Naive B cell (primary cell): ENCODE measurements around the gene DNM1. TPM values are rescaled to one million over a fixed set of nuclear protein-coding genes. Genes with fewer than 3 reads are reported as not detected.
A peak's percentile ranks its signal among the peaks of the same experiment; 100 is the strongest.

Experiments
- ATAC-seq, 2 donors: fragments of 150-1000 bp; cut with Tn5 transposase; 2 replicates each; pipeline ENCODE4 v1.10.0; 2021; ENCODE audit warnings: low read depth in 2 of 2, mild to moderate bottlenecking in 2 of 2, moderate library complexity in 2 of 2
- DNase-seq: peaks from one replicate; pipeline ENCODE4 v3.0.0; 2022
- H3K27ac Mint-ChIP-seq, 6 donors: one replicate each; pipeline ENCODE4 v1.8.0; 2020 to 2022; ENCODE audit warnings: mild to moderate bottlenecking in 6 of 6, mixed read lengths in 6 of 6, moderate library complexity in 5 of 6, inconsistent platforms in 2 of 6
- H3K27me3 Mint-ChIP-seq, 3 donors: one replicate each; pipeline ENCODE4 v1.8.0; 2021 to 2022; ENCODE audit warnings: mixed read lengths in 3 of 3, mild to moderate bottlenecking in 1 of 3
- H3K36me3 Mint-ChIP-seq, 2 donors: one replicate each; pipeline ENCODE4 v1.8.0; 2020 to 2022; ENCODE audit warnings: mixed read lengths in 2 of 2, inconsistent platforms in 1 of 2, mild to moderate bottlenecking in 1 of 2
- H3K4me1 Mint-ChIP-seq, 3 donors: one replicate each; pipeline ENCODE4 v1.8.0; 2020 to 2022; ENCODE audit warnings: mixed read lengths in 3 of 3, inconsistent platforms in 1 of 3, mild to moderate bottlenecking in 1 of 3, moderate library complexity in 1 of 3
- H3K4me3 Mint-ChIP-seq, 8 donors: one replicate each; pipeline ENCODE4 v1.8.0; 2020 to 2022; ENCODE audit warnings: mild to moderate bottlenecking in 8 of 8, mixed read lengths in 8 of 8, moderate library complexity in 8 of 8, inconsistent platforms in 2 of 8
- H3K9me3 Mint-ChIP-seq, 7 donors: one replicate each; pipeline ENCODE4 v1.8.0; 2020 to 2022; ENCODE audit warnings: mixed read lengths in 7 of 7, mild to moderate bottlenecking in 5 of 7, inconsistent platforms in 2 of 7, moderate library complexity in 1 of 7
- polyA plus RNA-seq, 6 donors: library from polyadenylated mRNA; unstranded; fragments of 300-500 nt; fragmentation: Illumina TruSeq; gene quantifications; one replicate each; pipeline ENCODE4 v1.2.3, GENCODE V29; 2021; ENCODE audit warnings: low read depth in 6 of 6

DNM1 gene
- polyA plus RNA-seq, 6 donors from 2014 or later = 0.15 to 0.49 (median 0.20) TPM; not detected in 2

DNA sequence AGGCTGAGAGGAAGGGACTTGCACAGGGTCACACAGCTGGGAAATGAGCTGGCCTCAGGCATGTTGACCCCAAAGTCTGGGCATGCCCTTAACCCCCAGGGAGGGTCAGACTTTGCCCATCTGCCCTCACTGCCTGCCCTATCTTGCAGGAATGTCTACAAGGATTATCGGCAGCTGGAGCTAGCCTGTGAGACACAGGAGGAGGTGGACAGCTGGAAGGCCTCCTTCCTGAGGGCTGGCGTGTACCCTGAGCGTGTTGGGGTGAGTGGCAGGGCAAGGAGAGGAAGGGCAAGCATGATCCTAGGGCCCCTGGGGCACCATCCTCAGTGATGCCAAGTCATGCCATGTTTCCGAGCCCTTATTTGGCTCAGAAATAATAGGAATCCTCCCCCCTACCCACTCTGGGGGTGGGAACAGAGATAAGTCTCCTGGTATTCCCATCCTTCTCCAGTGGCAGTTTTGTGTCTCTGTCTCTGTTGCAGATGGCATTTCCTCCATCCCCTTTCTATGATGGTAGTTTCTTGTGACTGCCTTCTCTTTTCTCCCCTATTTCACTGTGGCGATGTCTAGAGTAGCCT lies 44.1 kb downstream of the DNM1 start:
- Mint-ChIP-seq H3K36me3 (no peaks in the 10 kb centered on the region), H3K4me3 (peak overlapping the region in 3 of 8 donors; percentile 1 to 35 (median 34)), H3K4me1 (peaks cover 24 to 42% (median 31%) of the 10 kb centered on the region in 3 donors), H3K9me3 (no peaks in the 10 kb centered on the region), H3K27ac (peak overlapping the region in 2 of 6 donors; percentile 31 to 68), H3K27me3 (peaks cover 11 to 31% (median 19%) of the 10 kb centered on the region in 3 donors)
- no peak for DNase-seq
- no peak for ATAC-seq

DNA sequence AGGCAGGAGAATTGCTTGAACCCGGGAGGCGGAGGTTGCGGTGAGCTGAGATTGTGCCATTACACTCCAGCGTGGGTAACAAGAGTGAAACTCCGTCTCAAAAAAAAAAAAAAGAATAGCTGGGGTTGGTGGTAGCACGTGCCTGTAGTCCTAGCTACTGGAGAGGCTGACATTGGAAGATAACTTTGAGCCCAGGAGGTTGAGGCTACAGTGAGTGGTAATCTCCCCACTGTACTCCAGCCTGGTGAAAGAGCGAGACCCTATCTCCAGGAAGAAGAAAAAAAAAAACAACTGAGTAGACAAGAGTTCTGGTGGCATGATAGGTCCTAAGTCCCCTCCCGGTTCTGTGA lies 46.4 kb downstream of the DNM1 start:
- DNase-seq (no peak), ATAC-seq (no peak)
- H3K4me3 Mint-ChIP-seq = peak overlapping the region; percentile 82 to 94 (median 88)
- peaks cover 23 to 33% (median 24%) of the 10 kb centered on the region in 3 donors for H3K4me1 Mint-ChIP-seq
- H3K27ac Mint-ChIP-seq = peak overlapping the region in 5 of 6 donors; percentile 42 to 97 (median 94)
- H3K27me3 Mint-ChIP-seq = peaks cover 5 to 17% (median 8%) of the 10 kb centered on the region in 3 donors
- H3K36me3 Mint-ChIP-seq = no peaks in the 10 kb centered on the region
- no peaks in the 10 kb centered on the region for H3K9me3 Mint-ChIP-seq

DNA sequence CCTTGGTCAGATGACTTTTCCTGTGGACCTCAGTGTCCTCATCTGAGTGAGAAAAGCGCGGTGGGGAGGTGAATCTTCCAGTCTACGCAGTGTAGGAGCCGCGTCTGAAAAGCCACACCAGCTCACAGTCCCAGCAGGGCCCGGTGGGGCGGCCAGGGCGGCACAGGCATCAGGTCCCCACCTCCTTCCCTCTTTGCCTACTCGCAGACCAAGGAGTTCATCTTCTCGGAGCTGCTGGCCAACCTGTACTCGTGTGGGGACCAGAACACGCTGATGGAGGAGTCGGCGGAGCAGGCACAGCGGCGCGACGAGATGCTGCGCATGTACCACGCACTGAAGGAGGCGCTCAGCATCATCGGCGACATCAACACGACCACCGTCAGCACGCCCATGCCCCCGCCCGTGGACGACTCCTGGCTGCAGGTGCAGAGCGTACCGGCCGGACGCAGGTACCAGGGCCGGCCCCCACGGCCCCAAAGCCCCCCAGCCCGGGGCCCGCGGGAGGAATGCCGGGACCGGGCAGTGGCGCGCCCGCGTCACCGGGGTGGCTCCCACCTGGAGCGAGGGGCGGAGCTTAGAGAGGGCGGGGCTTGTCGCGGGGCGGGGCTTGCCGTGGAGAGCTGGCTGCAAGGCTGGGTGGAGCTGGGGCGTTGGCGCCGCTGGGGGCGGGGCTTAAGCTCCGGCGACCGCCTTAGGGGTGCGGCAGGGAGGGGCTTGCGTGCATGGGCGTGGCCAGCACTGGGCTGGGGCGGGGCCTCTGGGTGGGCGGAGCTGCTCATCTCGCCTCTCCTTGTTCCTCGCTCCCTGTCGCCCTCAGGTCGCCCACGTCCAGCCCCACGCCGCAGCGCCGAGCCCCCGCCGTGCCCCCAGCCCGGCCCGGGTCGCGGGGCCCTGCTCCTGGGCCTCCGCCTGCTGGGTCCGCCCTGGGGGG lies 47.0 kb downstream of the DNM1 start:
- peak overlapping the region; percentile 88 to 97 (median 96) for H3K27ac Mint-ChIP-seq
- ATAC-seq = peak; percentile 83 to 85
- peaks cover 20 to 30% (median 24%) of the 10 kb centered on the region in 3 donors for H3K4me1 Mint-ChIP-seq
- peak; percentile 95 for DNase-seq
- no peaks in the 10 kb centered on the region for H3K36me3 Mint-ChIP-seq
- H3K27me3 Mint-ChIP-seq = peaks cover 5 to 22% (median 8%) of the 10 kb centered on the region in 3 donors
- H3K9me3 Mint-ChIP-seq = no peaks in the 10 kb centered on the region
- peak overlapping the region; percentile 82 to 94 (median 88) for H3K4me3 Mint-ChIP-seq

DNA sequence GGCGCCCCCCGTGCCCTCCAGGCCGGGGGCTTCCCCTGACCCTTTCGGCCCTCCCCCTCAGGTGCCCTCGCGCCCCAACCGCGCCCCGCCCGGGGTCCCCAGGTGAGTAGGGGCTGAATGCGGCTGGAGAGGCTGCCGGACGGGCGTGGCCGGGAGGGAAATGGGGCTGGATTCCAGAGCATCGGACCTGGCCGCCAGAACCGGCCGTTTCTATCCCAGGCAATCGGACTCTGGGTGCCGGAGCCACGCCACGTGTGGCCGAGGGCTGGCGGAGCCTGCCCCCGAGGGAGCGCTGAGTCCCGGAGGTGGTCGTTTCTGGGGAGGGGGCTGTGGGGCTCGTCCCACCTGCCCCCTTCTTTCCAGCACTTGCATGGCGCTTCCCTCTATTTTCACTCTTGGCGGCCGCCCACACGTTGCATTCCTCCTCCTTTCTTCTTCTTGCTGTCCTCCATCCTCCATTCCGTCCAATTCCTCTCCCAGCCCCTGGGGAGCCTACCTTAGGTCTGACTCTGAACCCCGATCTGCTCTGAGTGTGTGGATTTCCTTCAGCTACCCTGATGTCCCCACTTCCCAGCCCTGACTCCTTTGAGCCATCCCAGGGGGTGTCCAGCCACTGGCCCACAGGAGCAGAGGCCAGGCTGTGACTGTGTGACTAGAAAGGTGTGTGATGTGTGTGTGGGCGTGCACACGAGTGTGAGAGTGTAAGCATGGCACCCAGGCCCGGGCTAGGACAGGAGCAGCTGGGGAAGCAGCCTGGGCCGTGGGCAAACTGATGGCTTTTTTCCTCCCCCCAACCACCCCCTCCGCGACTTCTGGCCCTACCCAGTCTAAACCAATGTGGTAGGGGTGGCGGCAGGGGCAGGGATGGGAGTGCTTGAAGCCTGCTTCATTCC lies 47.9 kb downstream of the DNM1 start:
- H3K9me3 Mint-ChIP-seq = no peaks in the 10 kb centered on the region
- peaks cover 0 to 20% (median 8%) of the 10 kb centered on the region in 3 donors for H3K27me3 Mint-ChIP-seq
- DNase-seq = no peak
- H3K27ac Mint-ChIP-seq = peak overlapping the region in 3 of 6 donors; percentile 57 to 85 (median 69)
- H3K4me3 Mint-ChIP-seq = peak overlapping the region; percentile 44 to 91 (median 84)
- H3K4me1 Mint-ChIP-seq = peaks cover 15 to 25% (median 19%) of the 10 kb centered on the region in 3 donors
- ATAC-seq = peak in 1 of 2 donors; percentile 1
- no peaks in the 10 kb centered on the region for H3K36me3 Mint-ChIP-seq

- Mint-ChIP-seq H3K4me3 (peak overlapping the region; percentile 34 to 91 (median 84)), H3K9me3 (no peaks in the 10 kb centered on the region), H3K4me1 (peaks cover 15 to 25% (median 19%) of the 10 kb centered on the region in 3 donors), H3K27ac (peak overlapping the region in 2 of 6 donors; percentile 69 to 78), H3K36me3 (no peaks in the 10 kb centered on the region), H3K27me3 (peaks cover 0 to 20% (median 8%) of the 10 kb centered on the region in 3 donors)
- ATAC-seq (no peak), DNase-seq (no peak)
Observed at GRCh38 chr9:128251732-128252100, 48.5 kb downstream of the DNM1 start.

DNA sequence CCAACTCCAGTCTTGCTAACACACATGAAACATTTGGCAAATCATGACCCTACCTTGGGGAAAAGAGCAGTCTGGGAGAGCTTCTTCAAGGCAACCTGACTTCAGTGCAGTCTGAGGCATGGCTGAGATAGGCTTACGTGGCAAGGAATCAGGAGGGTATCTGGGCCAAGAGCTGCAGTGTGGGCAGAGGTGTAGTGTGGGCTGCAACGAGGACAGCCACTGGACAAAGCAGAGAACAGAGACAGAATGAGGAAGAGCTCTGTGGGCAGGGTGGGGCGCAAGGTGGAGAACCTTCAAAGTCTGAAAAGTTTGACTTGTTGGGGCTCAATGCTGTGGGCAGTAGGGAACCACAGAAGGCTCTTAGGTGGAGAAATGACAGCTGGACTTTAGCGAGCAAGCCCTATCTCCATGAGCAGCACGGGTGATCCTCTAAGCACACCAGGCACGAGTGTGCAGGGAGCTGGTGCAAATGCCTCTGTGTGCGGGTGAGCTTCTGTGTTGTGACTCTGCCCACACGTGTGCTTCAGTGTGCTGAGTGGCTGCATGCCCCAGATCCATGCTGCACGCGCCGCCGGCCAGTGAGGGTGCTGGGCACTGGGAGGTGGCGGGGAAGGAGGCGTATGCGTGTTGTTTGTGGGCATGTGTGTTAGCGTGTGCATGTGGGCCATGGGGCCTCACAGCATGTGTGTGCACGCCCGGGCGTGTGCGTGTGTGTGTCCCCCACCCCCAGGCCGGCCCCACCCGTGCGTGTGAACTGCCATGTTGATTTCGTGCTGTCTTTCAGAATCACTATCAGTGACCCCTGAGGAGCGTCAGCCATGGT lies 49.3 kb downstream of the DNM1 start:
- peak overlapping the region in 6 of 8 donors; percentile 35 to 90 (median 64) for H3K4me3 Mint-ChIP-seq
- DNase-seq (no peak), ATAC-seq (no peak)
- H3K36me3 Mint-ChIP-seq = peaks cover 2 to 4% of the 10 kb centered on the region in 2 donors
- H3K27me3 Mint-ChIP-seq = peaks cover 0 to 20% (median 8%) of the 10 kb centered on the region in 3 donors
- H3K27ac Mint-ChIP-seq = peak overlapping the region in 1 of 6 donors; percentile 94
- H3K9me3 Mint-ChIP-seq = no peaks in the 10 kb centered on the region
- peaks cover 17 to 25% (median 19%) of the 10 kb centered on the region in 3 donors for H3K4me1 Mint-ChIP-seq

DNA sequence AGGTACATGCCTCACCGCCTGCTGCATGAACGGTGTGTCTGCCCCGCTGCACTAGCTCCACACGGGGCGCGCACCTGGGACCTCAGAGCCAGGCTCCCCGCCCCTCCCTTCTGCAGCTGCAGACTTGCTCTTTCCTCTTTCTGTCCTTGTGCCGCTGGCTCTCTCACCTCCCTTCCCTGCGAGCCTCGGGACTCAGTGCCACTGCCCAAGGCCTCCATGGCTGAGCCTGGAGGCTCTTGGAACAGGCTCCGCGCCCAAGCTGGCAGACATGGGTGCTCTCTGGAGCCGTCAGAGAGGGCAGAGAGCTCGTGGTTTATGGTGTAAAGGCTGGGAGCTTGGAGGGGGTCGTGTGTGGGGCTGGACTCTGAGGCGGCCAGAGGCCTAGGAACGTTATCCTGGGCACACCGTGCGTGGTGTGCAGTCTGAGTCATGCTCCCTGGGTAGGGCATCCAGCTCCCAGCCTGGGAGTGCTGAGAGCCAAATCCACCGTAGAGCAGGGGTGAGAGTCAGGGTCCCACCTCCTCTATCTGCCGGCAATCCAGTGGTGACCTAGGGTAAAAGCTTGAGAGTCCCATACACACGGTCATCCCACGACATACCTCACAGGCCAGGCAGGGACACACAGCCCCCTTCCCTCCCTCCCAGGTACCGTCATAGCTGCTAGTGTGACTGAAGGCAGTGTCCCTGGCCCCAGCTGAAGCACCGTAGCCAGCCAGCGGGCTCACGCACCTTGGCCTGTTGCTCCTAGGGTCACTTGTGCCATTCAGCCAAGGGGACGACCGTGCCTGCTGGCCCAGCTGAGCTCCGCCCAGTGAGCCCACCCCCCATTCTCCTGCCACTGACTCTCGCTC lies 50.2 kb downstream of the DNM1 start:
- no peak overlapping the region for H3K27ac Mint-ChIP-seq
- no peak for DNase-seq

DNA sequence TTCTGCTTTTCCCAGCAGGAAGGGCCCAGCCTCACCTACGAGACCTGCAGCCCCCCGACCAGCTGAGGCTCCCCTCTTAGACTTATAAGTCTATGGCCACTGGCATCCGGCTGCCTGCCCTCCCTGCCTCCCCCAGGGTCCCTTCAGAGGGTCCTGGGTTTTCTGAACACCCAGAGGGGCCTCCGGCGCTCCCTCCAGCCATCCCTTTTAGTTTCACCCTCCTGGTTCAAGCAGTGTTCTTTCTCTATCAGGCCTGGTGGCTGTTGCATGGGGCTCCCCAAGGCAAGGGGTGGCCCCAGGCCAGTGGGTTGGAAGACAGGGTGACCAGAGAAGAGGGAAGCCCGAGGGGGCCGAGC lies 50.8 kb downstream of the DNM1 start:
- Mint-ChIP-seq H3K4me3 (no peak overlapping the region), H3K4me1 (peaks cover 15 to 25% (median 18%) of the 10 kb centered on the region in 3 donors), H3K36me3 (peaks cover 4 to 14% of the 10 kb centered on the region in 2 donors), H3K9me3 (no peaks in the 10 kb centered on the region), H3K27ac (no peak overlapping the region), H3K27me3 (peaks cover 0 to 20% (median 8%) of the 10 kb centered on the region in 3 donors)
- DNase-seq = no peak
- no peak for ATAC-seq

More for the DNA sequence above, 50.2 kb downstream of the DNM1 start:
- peaks cover 4 to 12% of the 10 kb centered on the region in 2 donors for H3K36me3 Mint-ChIP-seq
- H3K4me3 Mint-ChIP-seq = no peak overlapping the region
- peaks cover 18 to 25% (median 19%) of the 10 kb centered on the region in 3 donors for H3K4me1 Mint-ChIP-seq
- H3K9me3 Mint-ChIP-seq = no peaks in the 10 kb centered on the region
- no peak for ATAC-seq
- H3K27me3 Mint-ChIP-seq = peaks cover 0 to 20% (median 8%) of the 10 kb centered on the region in 3 donors

- Mint-ChIP-seq H3K4me3 (no peak overlapping the region), H3K9me3 (no peaks in the 10 kb centered on the region), H3K4me1 (peaks cover 15 to 24% (median 18%) of the 10 kb centered on the region in 3 donors), H3K27me3 (peaks cover 0 to 20% (median 8%) of the 10 kb centered on the region in 3 donors), H3K36me3 (peaks cover 4 to 18% of the 10 kb centered on the region in 2 donors), H3K27ac (no peak overlapping the region)
- DNase-seq = no peak
- no peak for ATAC-seq
Observed at GRCh38 chr9:128254362-128254761, 51.2 kb downstream of the DNM1 start.

DNA sequence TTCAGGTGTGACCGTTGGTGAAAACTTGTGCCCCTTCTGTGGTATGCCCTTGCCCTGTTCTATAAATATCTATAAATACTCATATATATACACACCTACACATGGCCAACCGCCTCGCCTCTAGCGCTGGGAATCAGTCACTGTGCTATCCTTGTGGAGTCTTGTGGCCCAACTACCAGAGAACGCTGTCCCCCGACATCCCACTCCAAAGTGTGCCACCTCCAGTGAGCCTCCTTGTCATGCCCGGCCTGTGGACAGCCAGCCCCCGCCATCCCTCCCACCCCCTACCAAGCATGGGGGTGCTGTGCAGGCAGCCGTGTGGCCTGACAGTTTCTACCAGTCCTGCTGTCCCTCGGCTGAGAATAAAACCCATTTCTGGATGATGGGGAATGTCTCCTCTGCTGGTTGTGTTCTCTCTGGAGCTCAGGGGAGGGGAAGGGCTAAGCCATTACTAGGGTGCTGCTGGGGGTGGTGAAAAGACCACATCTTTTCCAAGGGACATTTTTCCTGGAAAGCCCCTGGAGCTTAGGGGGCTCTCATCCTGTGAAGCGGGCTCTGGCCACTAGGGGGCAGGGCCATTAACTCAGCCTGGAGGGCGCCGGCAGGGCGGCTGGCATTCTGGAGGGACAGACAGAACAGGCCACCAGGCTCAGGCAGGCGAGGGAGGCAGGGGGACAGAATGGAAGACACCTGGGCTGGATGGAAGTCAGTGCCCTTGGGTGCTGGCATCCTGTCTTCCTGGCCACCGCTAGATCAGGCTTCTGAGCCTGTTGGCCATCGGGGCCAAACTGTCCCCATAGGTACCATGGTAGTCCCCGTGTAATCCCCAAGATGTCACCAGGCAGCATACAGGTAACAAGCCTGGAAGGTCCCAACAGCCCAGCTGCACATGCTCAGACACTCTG lies 51.9 kb downstream of the DNM1 start:
- peak; percentile 44 for DNase-seq
- Mint-ChIP-seq H3K27me3 (peaks cover 0 to 20% (median 8%) of the 10 kb centered on the region in 3 donors), H3K4me1 (peaks cover 8 to 18% (median 17%) of the 10 kb centered on the region in 3 donors), H3K9me3 (no peaks in the 10 kb centered on the region), H3K27ac (peak overlapping the region in 2 of 6 donors; percentile 15 to 21), H3K4me3 (peak overlapping the region in 1 of 8 donors; percentile 31), H3K36me3 (peaks cover 4 to 25% of the 10 kb centered on the region in 2 donors)
- no peak for ATAC-seq
